GM12892 (cell line): ENCODE data around the gene RXRB.

ENCODE experiments used
- POLR2A ChIP-seq: IDR thresholded peaks from 2 replicates; pipeline ENCODE4 v1.6.1; 2011; ENCODE audit warnings: low read depth, low read length, control low read depth
- TAF1 ChIP-seq: IDR thresholded peaks from 2 replicates; pipeline ENCODE4 v1.6.1; 2011; ENCODE audit warnings: low read depth, mild to moderate bottlenecking, control low read depth, low read length, borderline replicate concordance

DNA sequence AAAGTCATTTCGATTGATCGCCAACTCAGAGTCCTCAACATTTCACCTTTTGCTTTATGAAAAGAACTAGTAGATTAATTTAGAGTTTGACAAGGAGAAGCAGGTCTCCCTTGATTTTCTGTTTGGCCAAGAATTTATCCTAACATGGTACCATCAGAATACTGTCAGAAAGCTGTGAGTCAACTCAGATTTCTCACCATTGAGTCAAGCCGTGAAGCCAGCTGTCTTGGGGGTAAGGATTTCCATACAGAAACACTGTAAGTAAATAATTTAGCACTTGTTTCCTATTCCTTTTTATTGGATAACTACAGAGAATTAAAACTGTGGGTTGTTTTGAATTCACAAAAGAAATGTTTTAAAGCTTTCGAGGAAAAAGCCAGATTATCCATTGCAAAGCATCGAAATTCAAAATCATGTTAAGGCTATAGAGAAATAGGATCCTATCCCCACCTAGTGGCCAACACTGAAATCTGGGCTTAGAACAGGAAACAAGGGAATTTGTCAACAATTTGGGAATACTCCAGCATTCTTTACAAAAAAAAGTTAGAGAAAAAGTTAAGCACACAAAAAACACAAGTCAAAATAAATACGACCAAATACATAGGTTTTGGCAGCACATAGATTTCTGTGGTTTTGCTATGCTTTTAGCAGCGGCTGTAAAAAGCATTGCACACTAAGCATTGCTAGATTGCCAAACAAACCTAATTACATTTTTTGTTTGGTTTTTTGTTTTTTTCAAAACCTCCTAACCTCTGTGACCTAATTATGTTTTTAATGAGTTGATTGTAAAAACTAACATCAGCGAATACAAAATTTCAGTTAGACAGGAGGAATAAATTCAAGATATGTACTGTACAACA, 52.4 kb downstream of the RXRB start:
- TF ChIP-seq POLR2A (no peak), TAF1 (no peak)
